A549 (cell line): Measurements from ENCODE around the gene ANXA2.

Experiments
- PBX3 ChIP-seq: IDR thresholded peaks from 2 replicates; pipeline ENCODE4 v1.6.1; 2012
- SMC3 ChIP-seq: fragments of >200 bp; sonication (Bioruptor Twin); formaldehyde crosslinking; IDR thresholded peaks from 3 replicates; pipeline ENCODE4 v1.6.1; 2018; ENCODE audit warnings: inconsistent platforms
- ZC3H11A ChIP-seq: fragments of 450-650 bp; IDR thresholded peaks from 2 replicates; pipeline ENCODE4 v1.6.1; 2014; ENCODE audit warnings: antibody characterized with exemption, mild to moderate bottlenecking

DNA sequence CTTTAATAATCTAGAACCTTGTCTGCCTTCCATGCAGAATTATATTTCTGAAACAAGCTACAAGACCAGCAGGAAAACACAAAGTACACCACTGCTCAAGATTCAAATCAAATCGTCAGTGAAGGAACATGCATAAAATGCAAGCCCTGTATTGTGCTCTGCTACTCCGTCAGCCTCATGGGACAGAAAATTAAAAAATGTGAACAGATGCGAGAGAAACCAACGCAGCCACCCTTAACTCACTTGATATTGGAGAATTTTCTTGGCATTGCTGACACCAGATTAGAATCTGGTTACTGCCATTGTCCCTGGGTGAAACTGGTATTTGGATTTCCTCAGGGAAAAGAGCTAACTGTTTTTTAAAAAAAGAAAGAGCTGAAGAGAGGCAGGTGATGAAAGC, 23.6 kb downstream of the ANXA2 start:
- TF ChIP-seq PBX3 (no peak), ZC3H11A (no peak), SMC3 (no peak)
